GM19372 (cell line): ENCODE data around the gene RALA.

Source experiments
- ATAC-seq: cut with Tn5 transposase; IDR thresholded peaks from one replicate; pipeline ENCODE4 v1.9.1; 2021; ENCODE audit warnings: mild to moderate bottlenecking, low read depth, moderate library complexity; ENCODE audit not compliant: unreplicated experiment

Gene RALA

DNA sequence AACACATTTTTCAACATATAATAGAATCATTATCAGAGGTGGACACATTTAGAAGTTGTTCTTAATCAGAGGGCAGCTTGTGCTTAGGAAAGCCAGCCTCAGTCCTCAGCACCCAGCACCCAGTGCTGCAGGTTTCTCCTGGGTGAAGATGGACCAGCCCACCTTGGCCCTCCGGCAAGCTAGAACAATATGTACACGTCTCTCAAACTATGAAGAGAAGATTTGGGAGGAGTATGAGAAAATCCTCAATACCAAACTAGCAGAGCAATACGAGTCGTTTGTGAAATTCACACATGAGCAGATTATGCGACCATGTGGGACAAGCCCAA lies 13.5 kb upstream of the RALA start:
- ATAC-seq: no peak

DNA sequence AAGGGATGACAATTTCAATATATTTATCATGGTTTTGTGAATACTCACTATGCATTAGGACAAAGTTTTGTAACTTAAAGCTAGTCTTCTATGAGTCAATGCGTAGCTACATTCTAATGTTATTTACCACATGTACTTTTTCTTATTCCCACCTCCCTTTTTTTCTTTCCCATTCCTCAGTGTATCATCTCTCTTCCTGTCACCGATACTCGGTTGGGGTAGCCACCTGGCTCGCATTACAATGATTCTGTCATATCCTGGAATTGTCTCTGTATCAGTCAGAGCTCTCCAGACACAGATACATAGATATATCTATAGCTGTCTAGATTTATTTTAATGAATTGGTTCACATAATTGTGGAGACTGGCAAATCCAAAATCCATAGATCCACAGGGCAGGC lies 9.8 kb upstream of the RALA start:
- no peak for ATAC-seq

DNA sequence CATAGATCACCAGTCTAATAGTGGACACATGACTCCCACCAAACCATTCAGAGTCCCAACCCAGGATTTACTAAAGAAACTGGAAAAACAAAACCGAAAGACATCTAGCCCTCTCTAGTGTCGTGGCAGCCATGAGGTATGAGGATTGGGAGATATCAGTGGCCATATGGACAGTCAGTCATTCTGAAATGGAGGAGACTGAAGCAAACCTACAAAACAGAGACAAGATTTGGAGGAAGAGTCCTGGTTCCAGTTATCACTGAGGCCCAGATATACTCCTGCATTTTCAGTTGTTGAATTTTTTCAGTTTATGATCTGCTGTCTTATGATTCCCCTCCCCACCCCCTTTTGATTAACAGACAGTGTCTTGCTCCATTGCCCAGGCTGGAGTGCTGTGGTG lies 9.1 kb upstream of the RALA start:
- no peak for ATAC-seq

DNA sequence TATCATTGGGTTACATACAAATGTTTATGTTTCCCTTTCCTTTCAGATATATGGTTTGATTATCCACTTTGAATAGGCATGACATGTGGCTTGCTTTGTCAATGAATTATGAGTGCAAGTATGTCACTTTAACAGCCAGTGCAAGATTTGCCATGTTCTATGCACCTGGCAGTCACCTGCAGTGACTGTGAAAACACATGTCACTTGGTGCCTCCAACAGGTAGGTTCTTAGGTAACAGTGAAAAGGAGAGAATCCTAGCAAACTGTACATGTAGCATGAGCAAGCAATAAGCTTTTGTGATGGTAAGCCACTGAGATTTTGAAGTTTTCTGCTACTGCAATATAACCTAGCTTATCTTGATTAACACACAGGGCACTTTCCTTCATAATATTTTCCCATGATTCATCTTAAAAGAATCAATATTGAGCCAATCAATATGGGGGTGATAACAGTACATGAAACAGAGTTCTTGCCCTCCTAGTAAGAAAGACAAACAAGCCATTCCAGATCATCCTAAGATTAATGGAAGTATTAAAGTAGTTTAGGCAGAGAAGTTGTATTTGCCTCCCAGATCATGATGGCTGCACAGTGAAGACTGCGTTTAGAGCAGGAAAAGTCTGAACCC lies 7.9 kb upstream of the RALA start:
- ATAC-seq: no peak

DNA sequence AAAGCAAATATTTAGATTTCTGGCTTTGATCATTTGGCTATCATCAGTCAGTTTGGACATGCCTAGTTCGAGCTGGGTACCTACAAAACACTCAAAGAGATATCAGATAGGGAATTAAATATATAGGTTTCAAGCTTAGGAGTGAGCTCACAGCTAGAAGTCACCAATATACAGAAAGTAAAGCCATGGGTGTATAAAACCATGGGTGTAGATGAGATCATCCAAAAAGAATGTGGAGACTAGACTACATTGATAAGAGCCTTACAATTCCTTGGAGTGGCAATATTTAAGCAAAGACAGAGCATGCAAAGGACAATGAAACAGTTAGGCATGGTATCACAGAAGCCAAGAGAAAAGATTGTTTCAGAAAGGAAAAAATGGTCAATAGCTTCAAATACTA lies 7.2 kb upstream of the RALA start:
- no peak for ATAC-seq

DNA sequence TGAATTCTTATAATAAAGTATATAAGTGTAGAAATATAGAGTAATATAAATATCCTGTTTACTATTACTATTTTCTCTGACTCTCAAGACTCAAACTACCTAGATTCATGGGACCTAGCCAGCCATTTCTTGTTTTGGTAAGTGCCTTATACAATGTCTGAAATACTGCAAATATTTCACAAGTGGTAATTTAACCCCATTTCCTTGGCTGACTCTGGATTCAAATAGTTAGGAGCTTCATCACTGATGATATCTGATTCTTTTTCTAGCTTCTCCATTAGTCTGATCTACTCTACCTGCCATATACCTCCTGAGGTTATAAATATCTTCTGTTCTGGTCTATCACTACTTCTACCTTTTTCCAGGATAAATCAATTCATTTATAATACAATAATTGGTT lies 6.4 kb upstream of the RALA start:
- ATAC-seq: no peak

DNA sequence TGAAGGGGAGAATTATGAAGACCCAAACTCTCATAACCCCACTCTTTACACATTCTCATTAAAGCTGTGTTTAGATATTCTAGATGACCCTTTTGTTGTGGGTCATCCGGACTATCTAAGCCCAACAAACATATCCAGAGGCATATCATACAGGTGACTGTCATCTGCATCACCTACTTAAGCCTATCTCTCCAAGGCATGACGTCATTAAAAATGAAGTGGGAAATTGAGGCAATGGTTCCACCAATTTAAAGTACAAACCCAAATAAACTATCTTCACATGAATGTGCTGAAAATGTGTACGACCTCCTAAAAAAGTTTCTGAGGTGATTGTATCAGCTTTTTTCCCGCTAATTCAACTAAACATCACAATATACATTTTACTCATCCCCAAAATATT lies 4.5 kb upstream of the RALA start:
- no peak for ATAC-seq

DNA sequence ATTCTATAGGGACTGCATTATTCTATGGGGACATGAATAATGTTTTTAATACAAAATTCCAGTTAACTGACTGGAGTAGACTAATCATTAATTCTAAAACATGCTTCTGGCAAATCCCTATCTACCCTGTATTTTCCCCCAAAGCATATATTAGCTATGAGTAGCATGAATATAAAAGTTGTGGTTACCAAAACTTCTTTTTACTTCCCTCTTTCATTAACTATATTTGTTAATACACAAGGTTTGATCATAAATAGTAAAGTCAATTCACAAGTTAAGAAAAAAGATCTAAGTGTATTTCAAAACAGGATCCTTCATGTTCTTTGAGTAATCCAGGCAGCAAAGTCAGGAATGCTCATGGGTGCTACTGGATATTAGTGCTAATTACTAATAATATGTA lies 2.9 kb upstream of the RALA start:
- ATAC-seq: no peak

DNA sequence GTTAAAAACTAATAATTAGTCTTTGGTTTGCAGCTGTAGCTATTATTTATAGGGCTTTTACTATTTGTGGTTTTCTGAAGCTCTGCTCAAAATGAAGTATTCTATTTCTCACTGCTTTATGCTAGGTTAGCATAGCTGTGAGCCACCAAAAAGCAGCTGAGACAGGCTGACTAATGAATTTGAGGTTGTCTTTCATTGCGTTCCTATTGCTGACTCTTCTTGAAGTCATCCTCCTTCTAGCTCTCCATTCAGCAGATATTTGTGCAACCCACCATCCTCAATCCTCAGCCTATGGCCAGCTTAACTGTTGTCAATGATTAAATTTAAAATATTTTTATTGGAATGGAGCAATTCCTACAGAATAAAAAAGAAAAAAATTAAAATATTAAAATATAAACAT lies 2.1 kb upstream of the RALA start:
- ATAC-seq: no peak

DNA sequence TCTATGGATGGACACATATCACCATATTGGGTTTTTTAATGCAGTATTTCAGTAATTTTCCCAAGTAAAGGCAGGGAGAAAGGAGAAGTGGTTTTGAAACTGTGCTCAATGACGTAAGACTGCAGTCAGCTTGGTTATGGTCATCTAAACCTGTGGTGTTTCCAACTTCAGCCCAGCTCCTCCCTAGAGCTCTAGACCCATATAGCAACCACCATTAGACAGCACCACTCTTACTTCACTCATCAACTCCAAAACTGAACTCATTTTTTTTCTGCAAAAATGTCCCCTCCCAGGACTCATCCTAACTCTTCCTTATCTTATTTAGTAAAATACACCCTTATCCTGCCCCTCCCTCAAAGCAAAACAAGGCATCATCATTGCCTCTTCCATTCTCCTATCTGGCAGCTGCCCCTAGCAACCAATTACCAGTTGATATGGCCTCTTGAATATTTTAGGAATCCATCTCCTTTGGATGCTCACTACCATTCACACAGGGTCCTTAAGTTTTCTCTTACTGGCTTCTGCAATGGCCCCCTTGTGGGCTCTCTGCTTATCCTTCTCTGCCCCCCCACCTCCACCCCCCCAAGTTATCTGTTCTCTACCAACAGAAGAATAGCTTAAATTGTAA lies 1.5 kb upstream of the RALA start:
- no peak for ATAC-seq

DNA sequence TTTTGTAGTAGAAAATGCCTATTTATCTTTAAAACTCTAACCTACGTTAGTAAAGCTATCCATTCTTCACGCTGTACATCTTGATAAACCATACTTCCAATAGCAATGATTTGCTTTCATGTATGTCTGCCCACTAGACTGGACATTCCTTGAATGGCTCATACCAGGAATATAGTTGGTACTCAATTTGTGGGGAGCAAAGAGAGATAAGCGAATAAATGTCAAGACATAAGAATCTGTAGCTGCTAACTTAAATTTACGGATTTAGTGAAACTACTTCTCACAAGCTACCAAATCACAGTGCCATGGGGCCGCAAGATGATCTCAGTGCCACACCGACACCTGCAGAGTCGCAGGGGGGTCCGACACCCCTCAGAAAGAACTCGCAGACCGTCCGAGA lies 763 bp upstream of the RALA start:
- no peak for ATAC-seq

DNA sequence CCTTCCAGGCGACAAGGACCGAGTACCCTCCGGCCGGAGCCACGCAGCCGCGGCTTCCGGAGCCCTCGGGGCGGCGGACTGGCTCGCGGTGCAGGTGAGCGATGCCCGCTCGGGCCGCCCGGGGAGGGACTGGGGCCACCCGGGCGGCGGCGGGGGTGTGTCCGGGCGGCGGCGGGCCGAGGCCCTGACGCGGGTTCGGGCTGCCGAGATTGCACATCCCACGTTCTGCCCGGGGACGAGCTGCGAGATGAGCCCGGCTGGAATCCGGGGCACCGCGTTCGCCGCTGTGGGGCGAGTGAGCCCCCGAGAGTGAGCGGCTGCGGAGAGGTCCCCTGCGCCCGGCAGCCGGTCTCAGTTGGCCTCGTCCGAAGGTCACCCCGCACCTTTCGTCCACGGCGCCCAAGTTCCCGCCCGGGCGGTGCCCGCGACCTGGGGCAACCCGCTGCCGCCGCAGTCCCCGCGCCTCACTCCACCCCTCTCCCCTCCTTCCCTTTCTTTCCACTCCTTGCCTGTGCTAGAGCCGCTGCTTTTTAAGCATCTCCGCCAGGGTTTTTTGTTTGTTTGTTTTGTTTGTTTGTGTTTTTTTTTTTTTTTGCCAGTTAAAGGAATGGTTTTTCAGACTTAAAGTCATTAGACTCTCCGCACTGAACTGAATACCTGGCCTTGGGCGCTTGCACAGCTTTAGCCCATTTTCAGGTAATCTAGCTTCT lies 515 bp downstream of the RALA start:
- peak; percentile 49 for ATAC-seq

DNA sequence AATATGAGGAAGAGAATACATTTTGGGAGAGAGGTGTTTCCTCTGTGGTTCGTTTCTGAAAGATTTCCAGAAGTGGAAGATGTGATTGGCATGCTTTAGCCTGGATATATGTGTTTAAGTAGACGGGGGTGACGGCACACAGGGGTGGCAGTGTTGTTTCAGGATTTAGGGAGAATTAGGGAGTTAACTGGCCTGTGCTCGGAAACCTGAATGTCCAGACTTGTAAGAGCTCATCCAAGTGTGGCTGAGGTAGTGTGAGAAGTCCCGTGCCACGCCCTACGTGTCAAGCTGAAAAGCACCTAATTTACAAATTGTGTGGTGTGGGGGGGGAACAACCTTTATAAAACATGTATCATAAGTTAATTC lies 1.1 kb downstream of the RALA start:
- ATAC-seq: no peak

DNA sequence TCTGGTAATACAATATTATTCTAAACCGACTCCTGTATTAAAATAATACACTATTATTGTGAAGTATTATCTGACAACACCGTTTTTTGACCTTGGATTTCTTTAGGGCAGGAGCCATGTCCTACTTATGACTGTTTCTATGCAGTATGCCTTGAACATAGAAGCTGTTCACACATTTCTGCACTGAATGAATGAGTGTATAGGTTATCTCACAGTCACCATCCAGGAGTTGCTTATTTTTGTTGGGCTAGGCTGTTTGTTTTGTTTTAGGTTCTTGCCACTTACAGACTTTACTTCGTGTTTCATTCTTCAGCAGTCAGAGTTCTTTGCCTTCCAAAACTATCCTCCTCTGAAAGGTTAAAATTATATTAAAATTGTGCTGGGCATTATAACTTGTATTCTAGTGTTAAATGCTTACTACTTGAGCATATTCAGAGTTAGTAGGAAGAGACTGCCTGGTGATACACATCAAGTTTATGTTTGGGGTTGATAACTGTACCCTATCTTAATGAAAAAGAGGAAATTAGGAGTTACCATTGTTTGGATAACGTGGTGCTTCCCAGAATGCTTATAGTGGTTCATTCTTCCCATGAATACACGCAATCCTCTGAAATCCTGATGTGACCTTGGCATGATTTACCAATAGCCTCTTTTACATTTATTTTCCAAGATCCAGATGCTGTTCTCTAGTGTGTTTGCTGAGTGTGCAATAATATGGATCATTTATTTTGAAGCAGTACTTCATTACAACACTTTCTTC lies 1.7 kb downstream of the RALA start:
- no peak for ATAC-seq

DNA sequence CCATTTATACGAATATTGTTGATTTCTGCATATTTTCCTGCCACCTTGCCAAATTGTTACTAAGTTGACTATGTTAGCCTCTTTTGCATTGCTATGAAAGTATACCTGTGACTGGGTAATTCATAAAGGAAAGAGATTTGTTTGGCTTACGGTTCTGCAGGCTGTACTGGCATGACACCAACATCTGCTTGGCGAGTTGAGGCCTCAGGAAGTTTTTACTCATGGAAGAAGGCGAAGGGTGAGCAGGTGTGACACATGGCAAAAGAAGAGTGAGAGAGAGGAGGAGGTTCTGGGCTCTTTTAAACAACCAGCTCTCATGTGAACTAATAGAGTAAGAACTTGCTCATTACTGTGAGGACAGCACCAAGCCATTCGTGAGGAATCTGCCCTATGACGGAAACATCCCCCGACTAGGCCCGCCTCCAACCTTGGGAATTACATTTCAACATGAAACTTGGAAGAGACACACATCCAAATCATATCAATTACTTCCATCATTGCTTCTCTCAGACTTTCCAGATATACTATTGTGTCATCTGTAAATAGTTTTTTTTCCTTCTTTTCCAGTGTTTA lies 8.4 kb downstream of the RALA start:
- ATAC-seq: no peak

DNA sequence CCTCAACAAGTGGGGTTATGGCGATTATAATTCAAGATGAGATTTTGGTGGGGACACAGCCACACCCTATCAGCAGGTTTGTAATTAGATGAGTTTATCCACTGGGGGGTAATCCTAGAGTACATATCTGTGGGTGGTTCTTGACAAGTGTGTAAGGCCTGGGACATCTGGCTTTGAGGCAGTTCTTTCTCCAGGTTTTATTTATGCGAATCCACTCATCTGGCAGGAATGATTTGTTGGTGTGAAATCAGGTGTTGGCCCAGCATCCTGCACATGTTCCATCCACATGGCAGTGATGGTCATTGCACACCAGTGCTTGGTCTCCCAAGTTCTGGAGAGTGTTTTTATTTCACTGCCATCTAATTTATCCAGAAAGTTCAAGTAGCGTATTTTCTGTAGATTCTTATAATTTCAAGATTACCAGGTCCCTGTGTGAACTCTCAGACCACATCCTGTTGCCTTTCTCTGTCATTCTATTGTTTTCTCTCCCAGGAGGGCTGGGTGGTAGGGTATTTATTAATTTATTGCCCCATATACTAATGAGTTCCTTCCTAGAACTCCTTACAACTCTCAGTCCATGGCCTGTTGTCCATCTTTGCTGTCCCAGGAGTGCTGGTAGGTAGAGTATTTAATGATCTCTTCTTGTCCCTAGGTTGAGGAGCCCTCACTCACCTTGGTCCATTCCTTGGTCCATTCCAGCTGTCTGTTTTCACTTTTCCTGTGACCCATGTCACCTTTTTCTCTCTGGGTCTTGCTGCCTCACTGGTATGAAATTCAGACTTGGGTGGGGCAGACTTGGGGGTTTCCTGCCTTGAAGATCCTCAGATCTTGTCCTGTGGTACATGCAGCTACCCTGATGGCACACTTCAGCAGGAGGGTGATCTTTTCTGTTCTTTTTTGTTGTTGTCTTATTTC lies 10.4 kb downstream of the RALA start:
- ATAC-seq: no peak

DNA sequence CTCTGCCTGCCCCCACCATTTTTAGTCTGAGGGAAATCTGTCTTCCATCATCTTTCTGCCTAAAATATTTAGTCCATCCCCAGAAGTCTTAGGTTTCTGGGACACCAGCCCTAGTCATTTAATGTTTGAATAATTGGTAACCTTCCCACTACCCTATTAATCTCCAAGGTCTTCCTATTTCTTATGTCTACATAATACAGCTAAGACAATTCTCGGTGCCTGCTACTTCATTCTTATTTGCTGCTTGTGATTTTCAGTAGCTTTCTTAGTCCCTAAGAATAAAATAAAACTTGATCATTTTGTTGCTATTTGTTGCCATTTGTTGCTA lies 11.1 kb downstream of the RALA start:
- no peak for ATAC-seq

DNA sequence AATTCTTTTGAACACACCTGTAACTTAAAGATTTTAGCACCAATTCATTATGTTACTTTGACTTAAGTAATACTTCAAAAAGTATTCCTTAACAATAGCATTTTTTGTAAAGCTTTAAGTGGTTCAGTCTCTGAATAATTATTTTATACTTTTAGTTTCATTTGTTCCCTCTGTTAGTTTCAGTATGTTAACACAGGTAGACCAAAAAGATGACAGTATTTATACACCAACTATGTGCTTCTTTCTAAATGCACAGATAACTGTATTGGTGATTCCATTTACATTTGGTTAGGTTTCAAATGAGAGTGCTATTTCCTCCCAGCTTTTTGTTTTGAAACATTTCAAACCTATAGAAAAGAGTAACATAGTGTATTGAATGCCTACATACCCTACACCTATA lies 14.0 kb downstream of the RALA start:
- no peak for ATAC-seq

DNA sequence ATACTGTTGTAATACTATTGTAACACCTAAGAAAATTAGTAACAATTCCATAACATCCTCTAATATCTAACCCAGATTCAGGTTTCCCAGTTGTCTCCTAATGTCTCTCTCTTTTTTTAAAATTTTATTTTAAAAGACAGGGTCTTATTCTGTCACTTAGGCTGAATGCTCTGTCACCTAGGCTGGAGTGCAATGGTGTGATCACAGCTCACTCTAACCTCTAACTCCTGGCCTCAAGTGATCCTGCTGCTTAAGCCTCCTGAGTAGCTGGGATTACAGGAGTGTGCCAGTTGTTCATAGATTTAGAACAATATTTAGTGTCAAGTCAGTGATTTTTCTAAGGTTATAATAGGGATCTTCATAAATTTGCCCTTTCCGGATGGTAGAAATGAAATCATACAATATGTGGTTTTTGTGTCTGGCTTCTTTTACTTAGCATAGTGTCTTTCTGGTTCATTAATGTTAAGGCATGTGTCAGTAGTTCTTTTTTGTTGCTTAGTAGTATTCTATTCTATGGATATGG lies 14.7 kb downstream of the RALA start:
- ATAC-seq: no peak

DNA sequence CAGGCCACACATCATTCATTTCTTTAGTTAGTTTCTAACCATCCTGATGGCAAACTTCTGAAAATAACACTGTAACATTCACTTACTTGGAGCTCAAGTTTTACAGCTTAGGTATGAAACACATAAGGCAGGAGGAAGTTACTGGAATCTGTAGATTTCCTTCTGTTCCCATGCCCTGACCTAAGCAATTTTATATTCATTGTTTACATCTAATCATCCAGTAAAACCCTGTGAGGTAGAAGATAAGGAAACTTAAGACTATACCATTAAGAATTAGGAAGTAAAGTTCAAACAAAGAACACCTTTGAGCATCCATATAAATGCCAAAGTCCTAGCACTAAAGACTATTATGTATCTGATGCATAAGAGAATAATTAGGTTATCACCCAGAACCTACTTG lies 19.5 kb downstream of the RALA start:
- no peak for ATAC-seq
